Esophagus squamous epithelium (tissue), 5 donors: Measurements from ENCODE around the gene CTF1. TPM values are rescaled to one million over a fixed set of nuclear protein-coding genes. Genes with fewer than 3 reads are reported as not detected.

Source experiments
- DNase-seq: peaks from one replicate; lab custom pipeline; 2025; lab: John Stamatoyannopoulos, UW
- H3K27ac ChIP-seq, 4 donors: fragments of 200-600 bp; sonication (generic); one replicate each; pipeline ENCODE4 v1.5.1; 2016 to 2019; ENCODE audit warnings: mild to moderate bottlenecking in 1 of 4
- H3K27me3 ChIP-seq, 4 donors: fragments of 200-600 bp; sonication (generic); 1 replicate in 3 of 4; 2 replicates in 1 of 4; pipeline versions ENCODE4 v1.5.1 to v1.6.0; 2017 to 2021; ENCODE audit warnings: antibody characterized with exemption in 1 of 4
- H3K36me3 ChIP-seq, 3 donors: fragments of 200-600 bp; sonication (generic); one replicate each; pipeline ENCODE4 v1.5.1; 2016 to 2019
- H3K4me1 ChIP-seq, 3 donors: fragments of 200-600 bp; sonication (generic); one replicate each; pipeline ENCODE4 v1.5.1; 2017 to 2019
- H3K4me3 ChIP-seq, 4 donors: fragments of 200-600 bp; sonication (generic); 1 replicate in 3 of 4; 2 replicates in 1 of 4; pipeline ENCODE4 v1.5.1; 2016 to 2019; ENCODE audit warnings: mild to moderate bottlenecking in 2 of 4, moderate library complexity in 1 of 4
- H3K9me3 ChIP-seq, 3 donors: fragments of 200-600 bp; sonication (generic); one replicate each; pipeline ENCODE4 v1.5.1; 2016 to 2019
- CTCF ChIP-seq, 6 experiments: fragments of 450-650 bp in 4 of 6; fragments of 200-600 bp in 2 of 6; sonication (generic) in 2 of 6; IDR thresholded peaks; one replicate each; pipeline ENCODE4 v1.5.1; 2016 to 2019; ENCODE audit warnings: antibody characterized with exemption in 6 of 6, mild to moderate bottlenecking in 4 of 6, moderate library complexity in 4 of 6
- POLR2A ChIP-seq, 4 donors: fragments of 450-650 bp; IDR thresholded peaks; one replicate each; pipeline ENCODE4 v1.6.1; 2017; ENCODE audit warnings: antibody characterized with exemption in 4 of 4, mild to moderate bottlenecking in 4 of 4, moderate library complexity in 3 of 4
- WGBS, 2 donors: methylation state at CpG; one replicate each; pipeline ENCODE4 v1.1.5; 2018; 5-methylcytosine and 5-hydroxymethylcytosine counted together
- intact Hi-C: fragments of 100-400 bp; cut with DNase I; formaldehyde crosslinking; loops from one replicate; pipeline ENCODE4 v1.15.0; 2022
- total RNA-seq, 4 donors: library from RNA; depleted of rRNA; stranded (reverse); fragments of >200 nt; gene quantifications; one replicate each; pipeline ENCODE4 v1.1.0, GENCODE V29; 2016
- donor health status: DM: yes; HTN: yes; CAD: no.

The CTF1 gene
- total RNA-seq, 4 donors from 2014 or later: 0.53 to 3.6 (median 1.8) TPM

- H3K27me3 ChIP-seq: no peaks in the 10 kb centered on the region
- H3K4me3 ChIP-seq: peak overlapping the region in 2 of 4 donors; percentile 88 to 93
- peaks cover 20 to 48% (median 26%) of the 10 kb centered on the region in 3 donors for H3K4me1 ChIP-seq
- TF ChIP-seq POLR2A (IDR thresholded peaks at IDR 0.05): no peak
- peak overlapping the region; percentile 91 to 98 (median 94) for H3K27ac ChIP-seq
- peaks cover 0 to 46% (median 11%) of the 10 kb centered on the region in 3 donors for H3K36me3 ChIP-seq
- no peak for DNase-seq
- WGBS, 2 donors: 79 to 83% methylated on average over 3 of the region's 3 CpGs
- intact Hi-C loops: no loop called here
- H3K9me3 ChIP-seq: no peaks in the 10 kb centered on the region
These were observed 51.1 kb downstream of the CTF1 start for GRCh38 chr16:30947541-30947858.

- no peak for DNase-seq
- no peak for TF ChIP-seq CTCF (IDR thresholded peaks at IDR 0.05)
- no peak for TF ChIP-seq POLR2A (IDR thresholded peaks at IDR 0.05)
- Histone ChIP-seq H3K4me3 (peak overlapping the region; percentile 73 to 93 (median 89)), H3K27me3 (no peaks in the 10 kb centered on the region), H3K27ac (peak overlapping the region; percentile 91 to 98 (median 94)), H3K4me1 (peaks cover 20 to 52% (median 26%) of the 10 kb centered on the region in 3 donors), H3K36me3 (peaks cover 0 to 41% (median 5%) of the 10 kb centered on the region in 3 donors), H3K9me3 (no peaks in the 10 kb centered on the region)
- 43 to 50% methylated on average over 6 to 22 of the region's 44 CpGs for WGBS, 2 donors
- intact Hi-C loops: no loop called here
These were observed 51.6 kb downstream of the CTF1 start for GRCh38 chr16:30947859-30948666.

- Histone ChIP-seq H3K4me3 (peak within 1 kb of the TSS; percentile 73 to 93 (median 89)), H3K27me3 (no peaks in the 10 kb centered on the region), H3K27ac (peak within 1 kb of the TSS; percentile 91 to 98 (median 94)), H3K9me3 (no peaks in the 10 kb centered on the region), H3K36me3 (peaks cover 0 to 33% (median 0%) of the 10 kb centered on the region in 3 donors), H3K4me1 (peaks cover 20 to 61% (median 35%) of the 10 kb centered on the region in 3 donors)
- TF ChIP-seq CTCF (IDR thresholded peaks at IDR 0.05) (no peak), POLR2A (IDR thresholded peaks at IDR 0.05) (peak in 2 of 4 donors; percentile 47 to 82)
- DNase-seq: peak; percentile 32
- intact Hi-C loops: no loop called here
- 0 to 11% methylated on average over 9 to 27 of the region's 70 CpGs for WGBS, 2 donors
These were observed 52.5 kb downstream of the CTF1 start, which contains the start of gene ORAI3 for GRCh38 chr16:30948667-30949649. Gene ORAI3 (plus strand): TSS chr16:30949068. CDS start chr16:30949290, 222 bp downstream.

- H3K4me3 ChIP-seq: peak overlapping the region; percentile 73 to 93 (median 89)
- peak overlapping the region; percentile 91 to 98 (median 94) for H3K27ac ChIP-seq
- H3K27me3 ChIP-seq: no peaks in the 10 kb centered on the region
- TF ChIP-seq POLR2A (IDR thresholded peaks at IDR 0.05) (peak in 2 of 4 donors; percentile 62 to 84), CTCF (IDR thresholded peaks at IDR 0.05) (peak in 1 of 6 experiments; percentile 14)
- intact Hi-C loops: no loop called here
- H3K36me3 ChIP-seq: peaks cover 0 to 25% (median 0%) of the 10 kb centered on the region in 3 donors
- DNase-seq: peak; percentile 54
- 1 to 4% methylated on average over 15 to 17 of the region's 21 CpGs for WGBS, 2 donors
- no peaks in the 10 kb centered on the region for H3K9me3 ChIP-seq
- peaks cover 20 to 67% (median 37%) of the 10 kb centered on the region in 3 donors for H3K4me1 ChIP-seq
These were observed 53.5 kb downstream of the CTF1 start for GRCh38 chr16:30949650-30950515.
